Middle frontal gyrus (tissue), 1 donor: Measurements from ENCODE around the gene CCDC3.

Experiments used
- DNase-seq: peaks from one replicate; pipeline ENCODE4 v3.0.0-alpha.2; 2015; ENCODE audit warnings: low spot score; ENCODE audit errors: extremely low spot score

Gene CCDC3

GRCh38 chr10:12925845-12926244, 75.7 kb downstream of the CCDC3 start:
- no peak for DNase-seq

GRCh38 chr10:12924911-12925310, 76.6 kb downstream of the CCDC3 start:
- DNase-seq: no peak

- DNase-seq: no peak
These were observed 79.2 kb downstream of the CCDC3 start for GRCh38 chr10:12922117-12922900.

- no peak for DNase-seq
These were observed 80.3 kb downstream of the CCDC3 start for GRCh38 chr10:12921163-12921562.

- no peak for DNase-seq
These were observed 81.9 kb downstream of the CCDC3 start for GRCh38 chr10:12919574-12919973.

GRCh38 chr10:12916587-12916986, 84.9 kb downstream of the CCDC3 start:
- no peak for DNase-seq

- DNase-seq: no peak
These were observed 85.8 kb downstream of the CCDC3 start for GRCh38 chr10:12915637-12916168.

GRCh38 chr10:12914111-12914510, 87.4 kb downstream of the CCDC3 start:
- DNase-seq: no peak

GRCh38 chr10:12911795-12912194, 89.7 kb downstream of the CCDC3 start:
- no peak for DNase-seq

- no peak for DNase-seq
These were observed 90.7 kb downstream of the CCDC3 start for GRCh38 chr10:12910835-12911234.

GRCh38 chr10:12909836-12910185, 91.7 kb downstream of the CCDC3 start:
- DNase-seq: no peak

GRCh38 chr10:12909182-12909835, 92.2 kb downstream of the CCDC3 start:
- no peak for DNase-seq

GRCh38 chr10:12908773-12909172, 92.7 kb downstream of the CCDC3 start:
- DNase-seq: no peak

- DNase-seq: no peak
These were observed 93.9 kb downstream of the CCDC3 start for GRCh38 chr10:12907656-12908055.

- DNase-seq: no peak
These were observed 95.4 kb downstream of the CCDC3 start for GRCh38 chr10:12906051-12906541.

- no peak for DNase-seq
These were observed 96.4 kb downstream of the CCDC3 start for GRCh38 chr10:12905067-12905466.

- DNase-seq: no peak
These were observed 98.6 kb downstream of the CCDC3 start for GRCh38 chr10:12902851-12903358.

- DNase-seq: peak; percentile 31
These were observed 99.4 kb downstream of the CCDC3 start for GRCh38 chr10:12902135-12902572.

GRCh38 chr10:12899546-12899945, 102.0 kb downstream of the CCDC3 start:
- DNase-seq: no peak

- no peak for DNase-seq
These were observed 103.2 kb downstream of the CCDC3 start for GRCh38 chr10:12898271-12898670.

GRCh38 chr10:12897278-12897677, 104.2 kb downstream of the CCDC3 start:
- no peak for DNase-seq

- no peak for DNase-seq
These were observed 105.3 kb downstream of the CCDC3 start for GRCh38 chr10:12896251-12896650.
